Measurements from ENCODE around the gene EFNA1. TPM values are rescaled to one million over a fixed set of nuclear protein-coding genes. Genes with fewer than 3 reads are reported as not detected.

The EFNA1 gene
- total and polyA plus RNA-seq, 2 of the 13 experiments (the other 11 are each of a cell fraction or from before 2014, with no cell fraction given), result 81.8 to 874 TPM

- peak; percentile 63 for TF ChIP-seq MLX (CRISPR knock-in tag; IDR thresholded peaks at IDR 0.05)
- TF ChIP-seq PHF20 (CRISPR knock-in tag; IDR thresholded peaks at IDR 0.05), result no peak
- no peak for TF ChIP-seq ZNF672 (CRISPR knock-in tag; IDR thresholded peaks at IDR 0.05)
- no peak for TF ChIP-seq HOXA7 (CRISPR knock-in tag; IDR thresholded peaks at IDR 0.05)
- TF ChIP-seq PPARG (CRISPR knock-in tag; conservative IDR thresholded peaks at IDR 0.05), result 0 out of 2 replicates have a peak, but pooled peaks have one; percentile 24
- TF ChIP-seq ZNF773 (CRISPR knock-in tag; IDR thresholded peaks at IDR 0.05; ENCODE audit: borderline replicate concordance), result 0 out of 2 replicates have a peak, but pooled peaks have one; percentile 15
- no peak for TF ChIP-seq ZNF180 (CRISPR knock-in tag; IDR thresholded peaks at IDR 0.05; ENCODE audit: borderline replicate concordance, low read depth)
- TF ChIP-seq CC2D1A (CRISPR knock-in tag; IDR thresholded peaks at IDR 0.05), result no peak
- no peak for TF ChIP-seq ZNF33B (CRISPR knock-in tag; IDR thresholded peaks at IDR 0.05)
- no peak; a peak in 1 of 4 replicates for TF ChIP-seq EP300 (IDR thresholded peaks at IDR 0.05; ENCODE audit: low read depth in 2 of 2, low read length in 2 of 2)
- TF ChIP-seq EP300 (CRISPR knock-in tag; IDR thresholded peaks at IDR 0.05; ENCODE audit: borderline replicate concordance), result no peak
- no peak for TF ChIP-seq KLF6 (CRISPR knock-in tag; IDR thresholded peaks at IDR 0.05)
- TF ChIP-seq ZNF891 (CRISPR knock-in tag; IDR thresholded peaks at IDR 0.05), result no peak
- TF ChIP-seq ATF3 (CRISPR knock-in tag; IDR thresholded peaks at IDR 0.05), result no peak
- no peak for TF ChIP-seq ZNF142 (CRISPR knock-in tag; IDR thresholded peaks at IDR 0.05)
- peak; percentile 83; the same call in 1 of the 2 replicates for TF ChIP-seq ZNF235 (CRISPR knock-in tag; IDR thresholded peaks at IDR 0.05; ENCODE audit: borderline replicate concordance)
- TF ChIP-seq RBM39 (IDR thresholded peaks at IDR 0.05; ENCODE audit: low read depth, low read length, poor library complexity, severe bottlenecking), result peak; percentile 87
- 0 out of 2 replicates have a peak, but pooled peaks have one; percentile 48 for TF ChIP-seq MTF1 (CRISPR knock-in tag; IDR thresholded peaks at IDR 0.05)
- TF ChIP-seq JUND (CRISPR knock-in tag; IDR thresholded peaks at IDR 0.05), result no peak
- TF ChIP-seq JUNB (CRISPR knock-in tag; IDR thresholded peaks at IDR 0.05; ENCODE audit: borderline replicate concordance), result 0 out of 2 replicates have a peak, but pooled peaks have one; percentile 47
- TF ChIP-seq KAT7 (CRISPR knock-in tag; IDR thresholded peaks at IDR 0.05; ENCODE audit: borderline replicate concordance), result peak; percentile 58; the same call in 1 of the 2 replicates
- TF ChIP-seq TARDBP (CRISPR knock-in tag; IDR thresholded peaks at IDR 0.05), result no peak
- TF ChIP-seq HOXA5 (CRISPR knock-in tag; IDR thresholded peaks at IDR 0.05), result no peak
- no peak for TF ChIP-seq EHMT2 (IDR thresholded peaks at IDR 0.05; ENCODE audit: borderline replicate concordance, low read depth, low read length)
- TF ChIP-seq CHD4 (IDR thresholded peaks at IDR 0.05; ENCODE audit: borderline replicate concordance, low read length), result peak; percentile 50; the same call in 1 of the 2 replicates
- no peak for TF ChIP-seq SMARCE1 (IDR thresholded peaks at IDR 0.05; ENCODE audit: borderline replicate concordance)
Measured at GRCh38 chr1:155135415-155136028, 7.8 kb downstream of the EFNA1 start, which contains the start of gene SLC50A1 (continued).

All from HepG2 (cell line).